HG03095 (cell line): ENCODE measurements around the gene OR2F1.
"Not testable (repeated sequence)": the region's sequence is repeated elsewhere in the genome, so short reads cannot be mapped to it uniquely, and the experiment has no call there.

Experiments used
- ATAC-seq: cut with Tn5 transposase; IDR thresholded peaks from one replicate; pipeline ENCODE4 v1.9.1; 2021; ENCODE audit warnings: moderate library complexity; ENCODE audit not compliant: unreplicated experiment

Gene OR2F1

DNA sequence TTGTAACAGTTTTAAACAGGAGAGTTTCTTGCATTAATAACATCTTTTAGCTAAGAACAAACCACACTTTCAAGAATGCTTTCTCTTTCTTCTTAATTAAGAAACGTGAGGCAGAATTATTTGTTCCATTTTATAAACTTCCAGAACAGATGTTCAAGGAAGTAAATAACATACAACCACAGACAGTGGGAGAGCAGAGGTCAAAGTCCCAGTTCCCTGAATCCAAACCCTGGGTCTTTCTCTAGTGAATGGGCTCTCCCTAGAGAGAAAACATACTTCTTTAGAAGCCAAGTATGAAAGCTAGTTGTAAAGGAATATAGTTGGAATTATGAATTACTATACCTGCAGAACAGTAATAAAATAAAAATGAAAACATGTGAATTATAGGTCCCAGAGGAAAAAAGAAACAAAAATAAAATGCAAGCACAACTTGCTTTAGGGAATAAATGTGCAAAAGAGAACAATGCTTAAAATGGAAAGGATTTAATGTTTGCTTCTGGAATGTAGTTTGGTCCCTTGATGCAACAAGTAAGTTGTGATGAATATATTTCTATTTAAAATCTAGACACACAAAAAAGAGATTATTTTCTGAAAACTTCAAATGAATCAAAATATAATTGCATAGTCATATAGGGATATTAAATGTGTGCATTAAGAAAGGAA lies 51.5 kb downstream of the OR2F1 start:
- no peak for ATAC-seq

DNA sequence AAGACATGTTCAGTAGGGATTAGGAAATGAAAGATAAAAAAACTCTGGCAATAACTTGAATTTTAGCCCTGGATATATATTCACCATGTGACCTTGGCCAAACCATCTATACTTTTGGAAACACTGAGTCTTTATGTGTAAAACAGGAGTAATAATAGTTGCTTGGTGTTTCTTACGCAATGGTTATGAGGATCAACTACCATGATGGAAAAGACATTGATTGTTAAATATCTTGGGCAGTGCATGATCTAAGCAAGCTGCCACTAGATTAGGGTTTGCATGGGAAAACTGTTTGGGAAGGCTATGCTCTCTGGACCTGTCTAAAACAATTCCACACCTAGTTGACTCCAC lies 52.0 kb downstream of the OR2F1 start:
- ATAC-seq = no peak

DNA sequence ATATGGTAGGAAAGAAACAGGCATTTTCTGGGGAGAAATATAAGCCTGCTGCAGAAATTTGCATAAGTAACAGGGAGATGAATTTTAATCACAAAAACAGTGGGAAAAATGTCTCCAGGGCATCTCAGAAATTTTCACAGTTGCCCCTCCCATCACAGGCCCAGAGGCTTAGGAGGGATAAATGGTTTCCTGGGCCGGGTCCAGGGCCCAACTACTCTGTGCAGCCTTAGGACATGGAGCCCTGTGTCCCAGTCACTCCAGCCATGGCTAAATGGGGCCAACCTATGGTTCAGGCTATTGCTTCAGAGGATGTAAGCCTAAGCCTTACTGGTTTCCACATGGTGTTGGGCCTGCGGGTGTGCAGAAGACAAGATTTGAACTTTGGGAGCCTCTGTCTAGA lies 54.7 kb downstream of the OR2F1 start:
- ATAC-seq = no peak

DNA sequence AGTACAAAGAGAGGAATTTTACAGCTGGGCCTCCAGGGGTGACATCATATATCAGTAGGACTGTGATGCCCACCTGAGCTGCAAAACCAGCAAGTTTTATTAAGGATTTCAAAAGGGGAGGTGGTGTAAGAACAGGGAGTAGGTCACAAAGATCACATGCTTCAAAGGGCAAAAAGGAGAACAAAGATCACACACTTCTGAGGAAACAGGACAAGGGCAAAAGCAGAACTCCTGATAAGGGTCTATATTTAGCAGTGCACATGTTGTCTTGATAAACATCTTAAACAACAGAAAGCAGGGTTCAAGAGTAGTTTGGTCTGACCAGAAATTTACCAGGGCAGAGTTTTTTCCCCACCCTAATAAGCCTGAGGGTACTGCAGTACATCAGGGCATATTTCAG lies 55.4 kb downstream of the OR2F1 start:
- not testable (repeated sequence) for ATAC-seq

DNA sequence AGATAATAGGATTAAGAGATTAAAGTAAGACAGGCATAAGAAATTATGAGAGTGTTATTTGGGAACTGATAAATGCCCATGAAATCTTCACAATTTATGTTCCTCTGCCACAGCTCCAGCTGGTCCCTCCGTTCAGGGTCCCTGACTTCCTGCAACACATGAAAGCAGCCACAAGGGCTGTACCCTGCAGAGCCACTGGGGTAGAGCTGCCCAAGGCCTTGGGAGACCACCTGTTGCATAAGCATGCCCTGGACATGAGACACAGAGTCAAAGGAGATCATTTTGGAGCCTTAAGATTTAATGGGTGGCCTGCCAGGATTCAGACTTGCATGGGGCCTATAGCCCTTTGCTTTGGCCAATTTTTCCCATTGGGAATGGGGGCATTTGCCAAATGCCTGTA lies 56.2 kb downstream of the OR2F1 start:
- not testable (repeated sequence) for ATAC-seq

DNA sequence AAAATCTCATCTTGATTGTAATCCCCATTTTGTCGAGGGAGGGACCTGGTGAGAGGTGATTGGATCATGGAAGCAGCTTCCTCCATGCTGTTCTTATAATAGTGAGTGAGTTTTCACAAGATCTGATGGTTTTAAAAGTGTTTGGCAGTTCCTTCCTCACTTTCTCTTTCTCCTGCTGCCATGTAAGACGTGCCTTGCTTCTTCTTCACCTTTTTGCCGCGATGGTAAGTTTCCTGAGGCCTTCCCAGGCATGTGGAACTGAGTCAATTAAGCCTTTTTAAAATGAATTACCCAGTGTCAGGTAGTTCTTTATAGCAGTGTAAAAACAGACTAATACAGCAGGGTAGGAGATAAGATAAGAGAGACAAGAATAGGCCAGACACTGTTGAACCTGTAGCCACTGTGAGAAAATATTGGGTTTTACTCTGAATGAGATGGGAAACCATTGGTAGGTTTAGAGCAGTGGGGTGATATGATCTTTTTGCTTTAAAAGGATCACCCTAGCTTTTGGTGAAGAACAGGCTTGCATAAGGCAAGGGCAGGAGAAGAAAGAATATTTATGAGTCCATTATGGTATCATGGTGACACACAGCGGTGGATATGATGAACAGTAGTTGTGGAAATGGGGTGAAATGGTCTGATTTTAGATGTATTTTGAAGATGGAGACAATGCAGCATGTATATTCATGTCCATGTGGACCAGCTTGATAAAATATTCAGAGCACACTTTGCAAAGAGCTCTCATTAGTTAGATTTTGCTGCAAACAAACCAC lies 57.0 kb downstream of the OR2F1 start:
- no peak for ATAC-seq
